PFSK-1 (cell line): ENCODE results near the gene GPAM. TPM values are rescaled to one million over a fixed set of nuclear protein-coding genes. Genes with fewer than 3 reads are reported as not detected.

Source experiments
- FOXP2 ChIP-seq: optimal IDR thresholded peaks from 2 replicates; pipeline ENCODE3; 2011; ENCODE audit warnings: borderline replicate concordance, control low read depth, inconsistent platforms; ENCODE audit not compliant: insufficient read depth; ENCODE audit errors: extremely low read length, extremely low read depth
- POLR2AphosphoS5 ChIP-seq: IDR thresholded peaks from 2 replicates; pipeline ENCODE4 v1.6.1; 2012; ENCODE audit warnings: low read depth, mild to moderate bottlenecking, control low read depth, low read length, moderate library complexity
- SIN3A ChIP-seq: IDR thresholded peaks from 2 replicates; pipeline ENCODE4 v1.6.1; 2012; ENCODE audit warnings: mild to moderate bottlenecking, low read length, moderate library complexity, borderline replicate concordance; ENCODE audit not compliant: insufficient read depth
- TAF1 ChIP-seq: IDR thresholded peaks from 2 replicates; pipeline ENCODE4 v1.6.1; 2012; ENCODE audit warnings: low read length, control low read depth, borderline replicate concordance; ENCODE audit not compliant: insufficient read depth
- polyA plus RNA-seq: library from polyadenylated mRNA; unstranded; fragments of >200 nt; gene quantifications from one replicate; pipeline ENCODE4 v1.2.1, GENCODE V29; 2012; ENCODE audit warnings: low read depth, missing spikeins; ENCODE audit not compliant: insufficient read length
- TF ChIP-seq, protein P1 (sequence below), 2 experiments: IDR thresholded peaks; 2 replicates each; pipeline versions ENCODE4 v1.6.1 to v1.8.0; 2011 to 2012; ENCODE audit warnings: low read depth in 2 of 2, low read length in 2 of 2, control low read depth in 1 of 2, inconsistent platforms in 1 of 2, mild to moderate bottlenecking in 1 of 2, moderate library complexity in 1 of 2; ENCODE audit not compliant: insufficient read depth in 1 of 2

The GPAM gene, protein sequence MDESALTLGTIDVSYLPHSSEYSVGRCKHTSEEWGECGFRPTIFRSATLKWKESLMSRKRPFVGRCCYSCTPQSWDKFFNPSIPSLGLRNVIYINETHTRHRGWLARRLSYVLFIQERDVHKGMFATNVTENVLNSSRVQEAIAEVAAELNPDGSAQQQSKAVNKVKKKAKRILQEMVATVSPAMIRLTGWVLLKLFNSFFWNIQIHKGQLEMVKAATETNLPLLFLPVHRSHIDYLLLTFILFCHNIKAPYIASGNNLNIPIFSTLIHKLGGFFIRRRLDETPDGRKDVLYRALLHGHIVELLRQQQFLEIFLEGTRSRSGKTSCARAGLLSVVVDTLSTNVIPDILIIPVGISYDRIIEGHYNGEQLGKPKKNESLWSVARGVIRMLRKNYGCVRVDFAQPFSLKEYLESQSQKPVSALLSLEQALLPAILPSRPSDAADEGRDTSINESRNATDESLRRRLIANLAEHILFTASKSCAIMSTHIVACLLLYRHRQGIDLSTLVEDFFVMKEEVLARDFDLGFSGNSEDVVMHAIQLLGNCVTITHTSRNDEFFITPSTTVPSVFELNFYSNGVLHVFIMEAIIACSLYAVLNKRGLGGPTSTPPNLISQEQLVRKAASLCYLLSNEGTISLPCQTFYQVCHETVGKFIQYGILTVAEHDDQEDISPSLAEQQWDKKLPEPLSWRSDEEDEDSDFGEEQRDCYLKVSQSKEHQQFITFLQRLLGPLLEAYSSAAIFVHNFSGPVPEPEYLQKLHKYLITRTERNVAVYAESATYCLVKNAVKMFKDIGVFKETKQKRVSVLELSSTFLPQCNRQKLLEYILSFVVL
- polyA plus RNA-seq, result 2.0 TPM

DNA sequence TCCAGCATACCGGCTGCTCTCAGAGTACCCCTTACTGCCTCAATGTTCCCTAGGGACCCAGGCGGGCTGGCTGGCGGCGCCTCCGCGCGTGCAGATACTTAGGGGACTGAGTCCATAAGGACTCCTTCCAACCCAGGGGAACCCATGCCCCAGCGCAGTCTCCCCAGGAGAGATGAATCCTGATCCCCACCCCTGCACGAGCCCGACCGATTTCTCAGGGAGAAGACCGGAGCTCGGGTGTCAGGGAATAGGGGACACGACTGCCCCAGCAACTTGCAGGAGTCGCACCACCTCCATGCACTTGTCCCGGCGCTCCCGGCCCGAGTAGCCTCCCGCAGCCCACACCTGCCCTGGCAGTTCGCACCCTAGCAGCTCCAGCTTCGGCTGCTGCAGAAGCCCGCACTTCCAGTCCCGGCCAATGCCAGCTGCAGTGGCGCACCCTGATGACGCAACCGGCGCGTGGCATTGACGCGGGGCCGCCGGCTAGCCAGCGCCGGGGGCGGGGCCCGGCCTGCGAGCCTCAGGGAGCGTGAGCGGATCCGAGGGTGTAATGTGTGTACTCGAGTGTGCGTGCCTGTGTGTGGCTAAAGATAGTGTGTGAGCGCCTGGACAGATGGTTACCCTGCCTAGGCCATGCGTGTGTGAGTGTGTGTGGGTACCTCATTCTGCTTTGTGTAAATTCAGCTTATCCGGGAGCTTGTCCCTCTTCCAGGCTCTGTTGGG is at the start of gene GPAM:
Gene GPAM (minus strand): TSS at position 437 of the 723 bp plus-strand sequence. CDS start 1,981 bp downstream, outside the sequence.
- TF ChIP-seq SIN3A, result peak; percentile 96
- peak; percentile 90; the same call in 1 of the 2 replicates for TF ChIP-seq POLR2AphosphoS5
- peak; percentile 91 for TF ChIP-seq FOXP2
- TF ChIP-seq, protein P1, sequence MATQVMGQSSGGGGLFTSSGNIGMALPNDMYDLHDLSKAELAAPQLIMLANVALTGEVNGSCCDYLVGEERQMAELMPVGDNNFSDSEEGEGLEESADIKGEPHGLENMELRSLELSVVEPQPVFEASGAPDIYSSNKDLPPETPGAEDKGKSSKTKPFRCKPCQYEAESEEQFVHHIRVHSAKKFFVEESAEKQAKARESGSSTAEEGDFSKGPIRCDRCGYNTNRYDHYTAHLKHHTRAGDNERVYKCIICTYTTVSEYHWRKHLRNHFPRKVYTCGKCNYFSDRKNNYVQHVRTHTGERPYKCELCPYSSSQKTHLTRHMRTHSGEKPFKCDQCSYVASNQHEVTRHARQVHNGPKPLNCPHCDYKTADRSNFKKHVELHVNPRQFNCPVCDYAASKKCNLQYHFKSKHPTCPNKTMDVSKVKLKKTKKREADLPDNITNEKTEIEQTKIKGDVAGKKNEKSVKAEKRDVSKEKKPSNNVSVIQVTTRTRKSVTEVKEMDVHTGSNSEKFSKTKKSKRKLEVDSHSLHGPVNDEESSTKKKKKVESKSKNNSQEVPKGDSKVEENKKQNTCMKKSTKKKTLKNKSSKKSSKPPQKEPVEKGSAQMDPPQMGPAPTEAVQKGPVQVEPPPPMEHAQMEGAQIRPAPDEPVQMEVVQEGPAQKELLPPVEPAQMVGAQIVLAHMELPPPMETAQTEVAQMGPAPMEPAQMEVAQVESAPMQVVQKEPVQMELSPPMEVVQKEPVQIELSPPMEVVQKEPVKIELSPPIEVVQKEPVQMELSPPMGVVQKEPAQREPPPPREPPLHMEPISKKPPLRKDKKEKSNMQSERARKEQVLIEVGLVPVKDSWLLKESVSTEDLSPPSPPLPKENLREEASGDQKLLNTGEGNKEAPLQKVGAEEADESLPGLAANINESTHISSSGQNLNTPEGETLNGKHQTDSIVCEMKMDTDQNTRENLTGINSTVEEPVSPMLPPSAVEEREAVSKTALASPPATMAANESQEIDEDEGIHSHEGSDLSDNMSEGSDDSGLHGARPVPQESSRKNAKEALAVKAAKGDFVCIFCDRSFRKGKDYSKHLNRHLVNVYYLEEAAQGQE (IDR thresholded peaks at IDR 0.05; ENCODE audit: insufficient read depth in 1 of 2, low read depth in 2 of 2, low read length in 2 of 2), result peak in 1 of 2 experiments; percentile 7; a peak in 1 of 4 replicates
- TF ChIP-seq TAF1, result peak; percentile 74

DNA sequence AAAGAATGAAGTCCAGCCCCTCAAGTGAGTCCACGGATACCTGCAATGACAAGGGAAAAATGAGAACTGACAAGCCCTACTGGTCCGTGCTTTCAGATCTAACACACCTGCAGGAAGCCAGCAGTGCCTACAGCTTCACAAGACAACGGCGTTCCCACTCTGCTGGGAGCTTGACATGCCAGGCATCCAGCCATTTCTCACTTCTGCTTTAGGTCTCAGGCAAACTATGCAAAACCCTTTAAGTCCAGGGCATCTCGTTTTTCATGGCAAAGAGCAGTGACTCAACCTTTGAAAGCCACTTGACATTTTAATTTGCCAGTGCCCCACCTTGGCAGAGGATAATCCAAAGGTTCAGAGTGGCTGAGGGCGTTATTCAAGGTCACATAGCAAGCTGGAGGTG is 49.1 kb upstream of the GPAM start:
- TF ChIP-seq FOXP2 (no peak), TAF1 (no peak), SIN3A (no peak), POLR2AphosphoS5 (no peak)
- TF ChIP-seq, protein P1 (IDR thresholded peaks at IDR 0.05; ENCODE audit: insufficient read depth in 1 of 2, low read depth in 2 of 2, low read length in 2 of 2), result no peak

DNA sequence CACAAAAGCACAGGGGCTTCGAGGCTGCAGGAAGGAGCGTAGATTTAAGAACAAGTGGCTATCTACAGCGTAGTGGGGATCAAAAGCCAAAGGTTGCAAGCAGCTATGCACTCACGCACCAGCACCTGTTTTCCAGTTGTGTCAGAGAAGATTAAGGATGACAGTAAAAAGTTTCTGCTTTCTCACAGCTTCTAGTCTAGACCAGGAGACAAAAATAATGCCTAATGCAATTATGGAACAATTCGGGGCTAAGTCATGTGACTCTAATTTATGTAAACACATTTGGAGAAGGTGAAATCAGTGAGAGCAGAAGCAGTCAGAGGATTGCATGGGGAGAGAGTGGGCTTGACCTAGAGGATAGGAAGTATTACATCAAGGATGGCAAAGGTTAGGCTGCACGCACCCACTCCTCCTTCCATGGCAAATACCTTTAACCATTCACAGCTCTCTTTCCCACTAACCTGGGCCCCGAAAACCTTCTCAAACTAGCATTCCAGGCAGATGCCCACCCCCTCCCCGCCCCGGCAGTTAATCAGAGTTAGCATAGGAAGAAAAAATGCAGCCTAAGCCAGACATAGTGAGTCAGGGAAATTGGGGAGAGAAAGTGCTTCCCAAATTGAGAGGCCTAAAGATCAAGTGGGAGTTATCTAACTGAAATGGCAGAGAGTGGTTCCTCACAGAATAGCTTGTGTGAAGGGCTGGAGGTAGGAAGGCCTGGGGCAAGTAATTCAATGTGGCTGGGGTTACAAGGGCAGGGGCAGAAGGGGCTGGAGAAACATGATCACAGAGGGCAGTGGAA is 48.2 kb upstream of the GPAM start:
- no peak for TF ChIP-seq SIN3A
- no peak for TF ChIP-seq FOXP2
- no peak for TF ChIP-seq POLR2AphosphoS5
- TF ChIP-seq, protein P1 (IDR thresholded peaks at IDR 0.05; ENCODE audit: insufficient read depth in 1 of 2, low read depth in 2 of 2, low read length in 2 of 2), result no peak
- no peak for TF ChIP-seq TAF1

DNA sequence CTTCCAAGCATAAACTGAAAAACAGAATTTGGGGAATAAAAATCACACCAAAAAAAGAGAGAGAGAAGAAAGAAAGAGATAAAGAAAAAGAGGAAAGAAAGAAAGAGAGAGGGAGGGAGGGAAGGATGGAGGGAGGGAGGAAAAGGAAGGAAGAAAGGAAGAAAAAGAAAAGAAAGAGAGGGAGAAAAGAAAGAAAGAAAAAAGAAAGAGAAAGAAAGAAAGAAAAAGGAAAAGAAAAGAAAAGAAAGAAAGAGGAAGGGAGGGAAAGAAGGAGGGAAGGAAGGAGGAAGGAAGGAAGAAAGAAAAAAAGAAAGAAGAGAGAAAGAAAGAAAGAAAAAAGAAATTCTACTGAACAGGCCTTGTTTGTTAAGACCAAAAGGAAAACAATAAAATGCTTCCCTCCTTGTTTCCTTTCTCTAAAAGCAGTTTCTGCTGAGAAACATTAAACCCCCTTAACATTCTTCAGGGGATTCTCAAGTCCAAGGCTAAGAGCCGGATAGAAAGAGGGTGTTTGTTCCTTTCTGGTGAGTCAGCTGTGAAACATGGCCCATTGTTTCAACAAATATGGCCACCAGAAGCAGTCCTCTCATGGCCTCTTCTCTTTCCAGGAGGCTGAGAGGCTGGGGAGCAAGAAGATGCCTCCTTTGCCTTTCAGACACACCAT is 46.9 kb upstream of the GPAM start:
- no peak for TF ChIP-seq SIN3A

DNA sequence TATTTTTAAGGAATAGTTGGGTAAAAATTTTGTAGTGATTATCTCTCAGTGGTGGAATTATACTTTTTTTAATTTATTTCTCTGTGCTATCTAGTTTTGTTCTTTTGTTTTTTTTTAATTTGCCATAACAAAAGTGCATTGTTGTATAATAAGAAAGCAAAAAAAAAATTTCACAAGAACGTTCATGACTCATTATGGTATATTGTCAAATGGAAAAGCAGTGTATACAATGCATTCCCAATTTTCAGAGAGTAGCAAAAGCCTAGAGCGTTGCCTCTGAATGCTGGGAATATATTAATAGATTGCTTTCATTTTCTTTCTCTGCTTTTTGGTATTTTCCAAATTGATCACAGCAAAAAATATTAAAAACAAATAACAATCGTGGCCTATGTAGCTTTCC is 46.3 kb upstream of the GPAM start:
- TF ChIP-seq, protein P1 (IDR thresholded peaks at IDR 0.05; ENCODE audit: insufficient read depth in 1 of 2, low read depth in 2 of 2, low read length in 2 of 2), result no peak
- TF ChIP-seq SIN3A (no peak), POLR2AphosphoS5 (no peak), FOXP2 (no peak), TAF1 (no peak)
